GM21619 (cell line): ENCODE results near the gene FRMD8.
A peak's percentile ranks its signal among the peaks of the same experiment; 100 is the strongest.

Experiments
- ATAC-seq: cut with Tn5 transposase; IDR thresholded peaks from one replicate; pipeline ENCODE4 v1.9.1; 2021; ENCODE audit not compliant: unreplicated experiment

The FRMD8 gene

GRCh38 chr11:65434057-65434666 lies 47.7 kb downstream of the FRMD8 start:
- no peak for ATAC-seq

- ATAC-seq, result no peak
These were observed 48.4 kb downstream of the FRMD8 start for GRCh38 chr11:65434667-65435410.

DNA sequence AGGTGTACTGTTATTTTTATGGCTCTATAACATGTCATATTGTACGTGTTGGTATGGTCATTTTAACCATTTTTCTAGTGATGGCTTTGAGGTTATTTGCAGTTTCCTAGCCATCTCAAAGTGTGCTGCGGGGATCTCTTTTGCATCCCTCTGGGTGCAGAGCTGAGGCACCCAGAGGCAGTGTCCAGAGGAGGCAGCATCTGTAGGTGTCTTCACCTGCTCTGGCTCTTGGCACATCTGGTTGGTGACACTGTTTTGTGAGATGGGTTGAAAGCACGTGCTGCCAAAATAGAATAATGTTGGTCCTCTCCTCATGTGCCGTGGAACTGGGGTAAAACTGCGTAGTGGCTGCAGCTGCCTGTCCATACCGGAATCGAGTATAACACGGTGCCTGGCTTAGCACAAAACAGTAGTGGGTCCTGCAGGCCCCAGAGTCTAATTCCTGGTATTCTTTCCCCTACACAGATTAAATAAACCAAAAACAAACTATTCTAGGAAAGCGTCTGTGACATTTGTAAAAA lies 49.0 kb downstream of the FRMD8 start:
- ATAC-seq, result no peak

- no peak for ATAC-seq
These were observed 49.6 kb downstream of the FRMD8 start for GRCh38 chr11:65435981-65436411.

DNA sequence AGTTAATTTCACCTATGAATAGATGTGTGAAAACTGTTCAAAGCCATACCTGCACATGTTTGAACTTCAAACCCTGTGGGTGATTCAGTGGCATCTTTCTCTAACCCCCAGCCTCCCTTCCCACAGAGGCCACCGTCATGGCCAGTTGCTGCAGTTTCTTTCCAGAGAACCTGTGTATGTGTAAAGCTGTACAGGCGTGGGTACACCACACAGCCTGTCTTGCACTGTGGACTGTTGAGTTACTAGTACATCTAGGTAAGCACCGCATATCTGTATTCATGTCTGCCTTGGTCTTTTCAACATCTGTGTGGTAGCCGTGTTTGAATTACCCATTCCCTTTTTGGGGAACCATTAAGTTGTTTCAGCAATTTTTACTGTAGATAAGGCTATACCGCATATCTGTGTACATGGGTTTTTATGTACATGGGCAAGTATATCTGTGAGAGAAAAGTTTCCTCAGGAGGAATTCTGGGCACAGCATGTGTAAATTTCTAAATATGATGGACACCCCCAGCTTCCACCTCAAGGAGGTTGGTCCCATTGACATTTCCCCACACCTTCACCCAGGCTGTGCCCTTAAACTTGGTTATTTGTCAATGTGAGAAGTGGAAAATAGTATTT lies 50.1 kb downstream of the FRMD8 start:
- ATAC-seq, result no peak

- no peak for ATAC-seq
These were observed 51.2 kb downstream of the FRMD8 start for GRCh38 chr11:65437436-65438227.

DNA sequence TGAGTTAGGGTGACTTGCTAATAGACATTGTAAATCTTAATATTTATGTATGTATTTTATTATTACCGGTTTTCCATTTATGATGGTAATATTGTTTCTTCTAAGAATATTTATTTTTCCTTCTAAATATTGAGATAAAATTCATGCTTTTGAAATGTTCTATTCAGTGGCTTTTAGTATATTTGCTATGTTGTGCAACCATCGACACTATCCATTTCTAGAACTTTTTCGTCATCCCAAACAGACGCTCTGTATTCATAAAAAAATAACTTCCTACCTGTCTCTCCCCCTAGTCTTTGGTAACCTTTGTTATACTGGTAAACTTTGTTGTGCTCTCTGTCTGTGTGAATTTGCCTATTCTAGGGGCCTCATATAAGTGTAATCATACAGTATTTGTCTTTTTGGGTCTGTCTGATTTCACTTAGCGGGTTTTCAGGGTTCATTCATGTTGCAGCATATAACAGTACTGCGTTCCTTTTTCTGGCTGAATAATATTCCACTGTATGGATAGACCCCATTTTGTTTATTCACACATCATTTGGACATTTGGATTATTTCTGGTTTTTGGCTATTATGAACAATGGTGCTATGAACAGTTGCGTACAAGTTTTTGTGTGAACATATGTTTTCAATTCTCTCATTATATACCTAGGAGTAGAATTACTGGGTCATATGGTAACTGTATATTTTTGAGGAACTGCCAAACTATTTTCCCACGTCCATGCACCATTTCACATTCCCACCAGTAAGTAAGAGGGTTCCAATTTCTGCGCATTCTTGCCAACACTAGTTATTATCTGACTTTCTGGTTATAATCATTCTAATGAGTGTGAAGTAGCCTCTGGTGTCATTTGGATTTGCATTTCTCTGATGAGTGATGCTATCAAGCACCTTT lies 52.1 kb downstream of the FRMD8 start:
- no peak for ATAC-seq

- ATAC-seq, result no peak
These were observed 53.1 kb downstream of the FRMD8 start for GRCh38 chr11:65439331-65440181.

DNA sequence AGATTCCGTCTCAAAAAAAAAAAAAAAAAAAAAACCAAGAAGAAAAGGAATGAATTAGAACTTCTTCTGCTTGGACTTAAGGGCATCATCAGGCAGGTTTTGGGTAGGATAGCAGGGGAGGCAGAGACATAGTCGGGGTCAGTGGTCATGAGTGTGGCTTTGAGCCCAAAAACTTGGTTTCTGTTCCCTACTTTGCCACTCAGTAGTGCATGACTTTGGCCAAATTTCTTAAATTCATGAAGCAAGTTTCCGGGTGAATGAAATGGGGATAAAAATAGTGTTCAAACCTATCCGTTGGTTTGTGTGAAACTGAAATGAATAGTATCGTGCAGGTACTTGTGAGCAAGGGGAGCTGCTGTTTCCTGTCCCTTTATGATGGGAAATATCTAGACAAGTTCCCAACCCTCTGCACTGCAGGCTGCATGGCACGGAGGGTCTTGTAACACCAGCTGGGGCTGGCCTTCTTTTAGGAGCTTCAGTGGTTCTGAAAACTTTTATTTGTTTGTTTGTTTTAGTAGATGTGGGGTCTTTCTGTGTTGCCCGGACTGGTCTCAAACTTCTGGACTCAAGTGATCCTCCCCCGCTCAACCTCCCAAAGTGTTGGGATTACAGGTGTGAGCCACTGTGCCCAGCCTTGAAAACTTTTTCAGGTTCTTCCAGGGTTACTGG lies 54.5 kb downstream of the FRMD8 start:
- ATAC-seq, result peak; percentile 38

- no peak for ATAC-seq
These were observed 56.5 kb downstream of the FRMD8 start for GRCh38 chr11:65442842-65443331.

GRCh38 chr11:65444314-65445051 lies 58.0 kb downstream of the FRMD8 start:
- ATAC-seq, result no peak

DNA sequence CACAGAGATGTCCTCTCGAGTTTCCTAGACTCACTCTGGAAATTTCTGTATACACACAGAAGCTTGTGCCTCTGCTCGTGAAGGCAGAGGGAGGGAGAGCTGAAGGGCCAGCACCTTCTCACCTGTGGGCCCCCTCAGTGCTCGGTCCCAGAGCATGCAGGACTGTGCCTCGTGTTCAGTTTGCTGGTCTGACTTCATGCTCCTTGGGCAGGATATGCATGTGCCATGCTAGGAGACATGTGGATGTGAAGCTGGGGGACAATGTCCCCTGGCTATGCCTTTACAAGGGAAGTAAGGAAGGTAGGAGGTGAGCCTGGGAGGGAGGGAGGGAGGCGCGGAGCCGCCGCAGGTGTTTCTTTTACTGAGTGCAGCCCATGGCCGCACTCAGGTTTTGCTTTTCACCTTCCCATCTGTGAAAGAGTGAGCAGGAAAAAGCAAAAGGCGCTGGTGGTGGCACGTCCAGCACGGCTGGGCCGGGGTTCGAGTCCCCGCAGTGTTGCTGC lies 58.7 kb downstream of the FRMD8 start:
- ATAC-seq, result no peak

GRCh38 chr11:65445604-65446445 lies 59.4 kb downstream of the FRMD8 start:
- no peak for ATAC-seq

DNA sequence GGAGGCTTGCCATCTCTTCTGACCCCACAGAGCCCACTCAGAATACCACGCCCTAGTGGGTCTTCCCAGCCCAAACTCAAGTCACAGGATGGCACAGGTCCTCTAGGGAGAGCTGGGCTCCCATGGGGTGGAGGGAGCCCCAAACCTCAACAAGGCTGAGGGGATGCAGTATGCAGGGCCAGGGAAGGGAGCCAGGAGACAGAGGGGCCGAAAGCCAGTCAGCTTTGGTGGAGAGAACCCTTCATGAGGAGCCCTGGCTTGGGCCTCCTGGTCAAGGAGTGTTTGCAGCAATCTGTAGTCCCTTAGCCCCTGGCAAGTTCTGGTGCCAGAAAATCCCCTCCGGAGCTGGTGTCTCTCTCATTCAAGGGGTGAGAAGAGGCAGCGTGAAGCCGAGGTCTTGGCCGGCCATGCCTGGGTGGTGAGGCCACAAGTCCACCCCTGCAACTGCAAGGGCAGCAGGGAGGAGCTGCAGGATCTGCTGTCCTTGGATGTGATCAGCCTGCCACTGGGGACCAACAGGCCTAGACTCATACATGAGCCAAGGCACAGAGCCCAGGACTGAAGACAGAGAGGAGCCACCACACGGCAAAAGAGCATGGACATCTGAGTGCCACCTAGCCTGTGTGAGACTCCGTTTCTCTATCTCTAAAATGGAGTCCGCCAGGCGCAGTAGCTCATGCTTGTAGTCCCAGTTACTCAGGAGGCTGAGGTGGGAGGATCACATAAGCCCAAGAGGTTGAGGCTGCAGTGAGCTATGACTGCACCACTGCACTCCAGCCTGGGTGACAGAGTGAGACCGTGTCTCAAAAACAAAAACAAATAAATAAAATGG lies 60.2 kb downstream of the FRMD8 start:
- no peak for ATAC-seq

DNA sequence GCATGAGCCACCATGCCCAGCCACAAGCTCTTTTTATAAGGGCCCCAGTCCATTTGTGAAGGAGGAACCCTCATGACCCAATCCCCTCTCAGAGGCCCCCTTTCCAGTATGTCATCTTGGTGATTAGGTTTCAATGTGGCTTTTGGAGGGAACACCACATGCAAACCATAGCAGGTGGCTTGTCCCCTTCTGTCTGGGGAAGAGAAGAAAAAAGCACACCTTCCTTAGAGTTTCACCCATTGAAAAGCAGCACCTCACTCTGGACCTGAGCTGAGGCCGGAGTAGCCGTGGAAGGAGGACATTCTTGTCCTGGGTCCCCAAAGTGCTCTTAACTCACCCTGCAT lies 61.6 kb downstream of the FRMD8 start:
- no peak for ATAC-seq
